A549 (cell line): ENCODE data around the gene POLA1. TPM values are rescaled to one million over a fixed set of nuclear protein-coding genes. Genes with fewer than 3 reads are reported as not detected.

Experiments used
- ATAC-seq, 2 experiments: fragments of 200-7000 bp in 1 of 2; fragments of >200 bp in 1 of 2; cut with Nextera tagmentation in 1 of 2; cut with Tn5 transposase in 1 of 2; 3 replicates each; pipeline versions ENCODE4 v1.8.0 to v1.9.1; 2018 to 2020; ENCODE audit warnings: mild to moderate bottlenecking in 1 of 2, moderate library complexity in 1 of 2
- CTCF ChIA-PET: fragments of 300-600 bp; sonication (Branson Sonifier 250); formaldehyde crosslinking; extraction: SDS; loops from one replicate; lab custom pipeline; 2021; ENCODE audit warnings: antibody characterized with exemption, inconsistent platforms; lab: Yijun Ruan, JAX
- POLR2A ChIA-PET: fragments of 350-600 bp; formaldehyde crosslinking; extraction: SDS; loops from one replicate; lab custom pipeline; 2021; ENCODE audit warnings: antibody characterized with exemption, inconsistent platforms; lab: Yijun Ruan, JAX
- DNase-seq, 2 experiments: peaks; one replicate each; pipeline versions ENCODE4 v3.0.0 to v3.0.0-alpha.2; 2011 to 2016; ENCODE audit warnings: low read depth in 1 of 2, low spot score in 1 of 2
- FAIRE-seq: peaks from 2 replicates; lab custom pipeline; 2011; peaks lifted over from hg19 to GRCh38; lab: Jason Lieb, UNC
- H3K27ac ChIP-seq, 2 experiments: fragments of >200 bp; sonication (Bioruptor Twin); formaldehyde crosslinking; 3 replicates each; pipeline ENCODE4 v1.5.1; 2016 to 2017
- H3K4me1 ChIP-seq: fragments of >200 bp; sonication (Bioruptor Twin); formaldehyde crosslinking; 3 replicates; pipeline ENCODE4 v1.6.1; 2016
- H3K4me2 ChIP-seq: fragments of >200 bp; sonication (Bioruptor Twin); formaldehyde crosslinking; 3 replicates; pipeline ENCODE4 v1.6.1; 2016
- H3K4me3 ChIP-seq: fragments of >200 bp; sonication (Bioruptor Twin); formaldehyde crosslinking; 3 replicates; pipeline ENCODE4 v1.5.1; 2016
- H3K9me3 ChIP-seq: fragments of >200 bp; sonication (Bioruptor Twin); formaldehyde crosslinking; 3 replicates; pipeline ENCODE4 v1.6.1; 2016
- CBX2 ChIP-seq: fragments of 200-600 bp; sonication (generic); IDR thresholded peaks from 2 replicates; pipeline ENCODE4 v1.6.1; 2016; ENCODE audit warnings: low read depth, mild to moderate bottlenecking, borderline replicate concordance
- CHD2 ChIP-seq: fragments of 150-350 bp; IDR thresholded peaks from 2 replicates; pipeline ENCODE4 v1.6.1; 2014; ENCODE audit warnings: low read length; ENCODE audit not compliant: partially characterized antibody
- CHD4 ChIP-seq: fragments of 200-600 bp; sonication (generic); IDR thresholded peaks from 2 replicates; pipeline ENCODE4 v1.6.1; 2016; ENCODE audit warnings: antibody characterized with exemption, mild to moderate bottlenecking, borderline replicate concordance
- EHMT2 ChIP-seq: fragments of 200-600 bp; sonication (generic); IDR thresholded peaks from 2 replicates; pipeline ENCODE4 v1.6.1; 2016; ENCODE audit warnings: antibody characterized with exemption, low read depth, mild to moderate bottlenecking, moderate library complexity
- ESRRA ChIP-seq: fragments of 150-350 bp; IDR thresholded peaks from 2 replicates; pipeline ENCODE4 v1.6.1; 2014; ENCODE audit warnings: mild to moderate bottlenecking, low read length, borderline replicate concordance
- FOSB ChIP-seq: fragments of 250-450 bp; sonication (Bioruptor Pico); IDR thresholded peaks from 2 replicates; pipeline ENCODE4 v1.5.0; 2020; ENCODE audit warnings: mild to moderate bottlenecking, moderate library complexity
- FOSL2 ChIP-seq, 2 experiments: fragments of 450-650 bp in 1 of 2; fragments of >200 bp in 1 of 2; sonication (Bioruptor Twin) in 1 of 2; formaldehyde crosslinking; IDR thresholded peaks; 2 replicates each; pipeline versions ENCODE4 v1.5.0 to v1.6.1; 2016 to 2020; ENCODE audit warnings: mild to moderate bottlenecking in 1 of 2, moderate library complexity in 1 of 2
- HEYL ChIP-seq: fragments of 250-450 bp; sonication (Bioruptor Pico); IDR thresholded peaks from 2 replicates; pipeline ENCODE4 v1.8.0; 2021; ENCODE audit warnings: mild to moderate bottlenecking, moderate library complexity
- HOXA7 ChIP-seq: fragments of 250-450 bp; sonication (Bioruptor Pico); IDR thresholded peaks from 2 replicates; pipeline ENCODE4 v1.5.0; 2020; ENCODE audit warnings: mild to moderate bottlenecking, moderate library complexity
- JUNB ChIP-seq: fragments of >200 bp; sonication (Bioruptor Twin); formaldehyde crosslinking; IDR thresholded peaks from 2 replicates; pipeline ENCODE4 v1.6.1; 2016
- KDM1A ChIP-seq: fragments of 200-600 bp; sonication (generic); IDR thresholded peaks from 2 replicates; pipeline ENCODE4 v1.6.1; 2016; ENCODE audit warnings: low read depth, mild to moderate bottlenecking
- KDM5A ChIP-seq: fragments of 200-600 bp; sonication (generic); IDR thresholded peaks from 2 replicates; pipeline ENCODE4 v1.6.1; 2016; ENCODE audit warnings: antibody characterized with exemption, mild to moderate bottlenecking
- MAX ChIP-seq: IDR thresholded peaks from 2 replicates; pipeline ENCODE4 v1.6.1; 2012
- MYC ChIP-seq: IDR thresholded peaks from 2 replicates; pipeline ENCODE4 v1.6.1; 2012; ENCODE audit warnings: mild to moderate bottlenecking, inconsistent platforms, low read length, improper control_type of control experiment, borderline replicate concordance
- NFE2L2 ChIP-seq: fragments of 150-350 bp; conservative IDR thresholded peaks from 2 replicates; pipeline ENCODE4 v1.6.1; 2014; ENCODE audit warnings: low read length
- NPAS2 ChIP-seq: fragments of 250-450 bp; sonication (Bioruptor Pico); IDR thresholded peaks from 2 replicates; pipeline ENCODE4 v1.8.0; 2022; ENCODE audit warnings: mild to moderate bottlenecking, moderate library complexity, borderline replicate concordance
- RAD21 ChIP-seq, 2 experiments: fragments of >200 bp in 1 of 2; sonication (Bioruptor Twin) in 1 of 2; formaldehyde crosslinking in 1 of 2; IDR thresholded peaks in 1 of 2; conservative IDR thresholded peaks in 1 of 2; 2 replicates in 1 of 2; 3 replicates in 1 of 2; pipeline ENCODE4 v1.6.1; 2012 to 2018; ENCODE audit warnings: inconsistent platforms in 1 of 2
- RFX5 ChIP-seq: fragments of 450-650 bp; IDR thresholded peaks from 2 replicates; pipeline ENCODE4 v1.7.1; 2014; ENCODE audit warnings: antibody characterized with exemption, mild to moderate bottlenecking, moderate library complexity
- SREBF2 ChIP-seq: fragments of 450-650 bp; IDR thresholded peaks from 2 replicates; pipeline ENCODE4 v1.6.1; 2014; ENCODE audit warnings: mild to moderate bottlenecking, moderate library complexity
- TP53 ChIP-seq: fragments of 250-450 bp; sonication (Bioruptor Pico); IDR thresholded peaks from 2 replicates; pipeline ENCODE4 v1.5.0; 2021; ENCODE audit warnings: mild to moderate bottlenecking, moderate library complexity
- ZFP36 ChIP-seq: fragments of 450-650 bp; IDR thresholded peaks from 2 replicates; pipeline ENCODE4 v1.6.1; 2014; ENCODE audit warnings: borderline replicate concordance; ENCODE audit not compliant: partially characterized antibody
- ZNF302 ChIP-seq: fragments of 250-450 bp; sonication (Bioruptor Pico); IDR thresholded peaks from 2 replicates; pipeline ENCODE4 v1.9.0; 2021; ENCODE audit warnings: inconsistent platforms, mild to moderate bottlenecking, moderate library complexity
- ZSCAN20 ChIP-seq: fragments of 250-450 bp; sonication (Bioruptor Pico); IDR thresholded peaks from 2 replicates; pipeline ENCODE4 v1.8.0; 2022; ENCODE audit warnings: mild to moderate bottlenecking, moderate library complexity
- WGBS: methylation state at CpG from one replicate; pipeline ENCODE4 v1.1.6; 2017; ENCODE audit errors: missing lambda C conversion rate; 5-methylcytosine and 5-hydroxymethylcytosine counted together
- polyA plus RNA-seq, 4 experiments: library from polyadenylated mRNA; depleted of rRNA in 3 of 4; stranded (reverse); fragments of >200 nt; fragmentation: RNase III in 1 of 4; extraction: RNeasy Plus Mini Kit Qiagen cat#74134 plus additional on column Dnase treatment in 1 of 4; gene quantifications; 2 replicates in 3 of 4; 3 replicates in 1 of 4; pipeline ENCODE4 v1.2.3, GENCODE V29; 2011 to 2017
- TF ChIP-seq, protein P1 (sequence below): fragments of 450-650 bp; IDR thresholded peaks from 2 replicates; pipeline ENCODE4 v1.6.1; 2014; ENCODE audit warnings: antibody characterized with exemption
- TF ChIP-seq, protein P2 (sequence below): fragments of 250-450 bp; sonication (Bioruptor Pico); IDR thresholded peaks from 2 replicates; pipeline ENCODE4 v1.5.0; 2021; ENCODE audit warnings: mild to moderate bottlenecking, moderate library complexity, borderline replicate concordance
- TF ChIP-seq, protein P3 (sequence below): fragments of >200 bp; sonication (Bioruptor Twin); formaldehyde crosslinking; IDR thresholded peaks from 2 replicates; pipeline ENCODE4 v1.6.1; 2016
- TF ChIP-seq, protein P4 (sequence below): IDR thresholded peaks from 2 replicates; pipeline ENCODE4 v1.6.1; 2012
- TF ChIP-seq, protein P5 (sequence below): fragments of >200 bp; sonication (Bioruptor Twin); formaldehyde crosslinking; IDR thresholded peaks from 3 replicates; pipeline ENCODE4 v1.6.1; 2016
- TF ChIP-seq, protein P6 (sequence below): fragments of 250-450 bp; sonication (Bioruptor Pico); IDR thresholded peaks from 2 replicates; pipeline ENCODE4 v1.5.0; 2020; ENCODE audit warnings: low read depth, mild to moderate bottlenecking, moderate library complexity
- TF ChIP-seq, protein P7 (sequence below): IDR thresholded peaks from 2 replicates; pipeline ENCODE4 v1.6.1; 2012; ENCODE audit warnings: low read depth, borderline replicate concordance

POLA1 gene
- polyA plus RNA-seq, 2 of the 4 experiments (the other 2 are of a cell fraction) = 8.8 to 17.5 TPM

DNA sequence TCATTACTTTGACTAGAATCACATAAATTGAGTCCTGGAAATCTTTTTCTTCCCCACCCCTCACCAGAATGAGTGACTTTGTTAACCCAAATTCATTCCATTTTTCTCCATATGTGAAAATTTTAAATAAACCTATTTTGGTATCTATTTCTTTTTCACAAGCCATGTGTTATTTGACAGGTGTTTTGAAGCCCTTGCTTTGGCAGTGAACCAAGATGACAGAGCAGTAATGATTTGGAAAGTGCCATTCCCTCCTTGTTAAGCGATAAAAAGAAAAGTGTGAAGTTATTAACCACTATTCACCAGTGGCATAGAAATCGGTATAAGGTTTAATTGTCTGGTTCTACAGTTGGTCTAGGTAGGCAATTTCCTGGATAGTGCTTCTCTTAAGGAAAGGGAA is 66.1 kb downstream of the POLA1 start:
- DNase-seq (no peak), FAIRE-seq (no peak), ATAC-seq (no peak)
- CTCF ChIA-PET = no interaction called here
- POLR2A ChIA-PET = no interaction called here
- H3K27ac ChIP-seq = no peak overlapping the region
- no peak overlapping the region for H3K4me3 ChIP-seq
- H3K4me1 ChIP-seq = no peaks in the 10 kb centered on the region
- H3K9me3 ChIP-seq = no peaks in the 10 kb centered on the region
- H3K4me2 ChIP-seq = no peak overlapping the region
- 93% methylated on average over 2 of the region's 2 CpGs for WGBS
- TF ChIP-seq TP53 (CRISPR knock-in tag) = no peak
- no peak for TF ChIP-seq NPAS2 (CRISPR knock-in tag)
- TF ChIP-seq, protein P1, sequence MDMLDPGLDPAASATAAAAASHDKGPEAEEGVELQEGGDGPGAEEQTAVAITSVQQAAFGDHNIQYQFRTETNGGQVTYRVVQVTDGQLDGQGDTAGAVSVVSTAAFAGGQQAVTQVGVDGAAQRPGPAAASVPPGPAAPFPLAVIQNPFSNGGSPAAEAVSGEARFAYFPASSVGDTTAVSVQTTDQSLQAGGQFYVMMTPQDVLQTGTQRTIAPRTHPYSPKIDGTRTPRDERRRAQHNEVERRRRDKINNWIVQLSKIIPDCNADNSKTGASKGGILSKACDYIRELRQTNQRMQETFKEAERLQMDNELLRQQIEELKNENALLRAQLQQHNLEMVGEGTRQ = no peak
- no peak for TF ChIP-seq ZNF302
- TF ChIP-seq ZSCAN20 = no peak
- no peak for TF ChIP-seq CBX2
- no peak for TF ChIP-seq MYC
- TF ChIP-seq, protein P2, sequence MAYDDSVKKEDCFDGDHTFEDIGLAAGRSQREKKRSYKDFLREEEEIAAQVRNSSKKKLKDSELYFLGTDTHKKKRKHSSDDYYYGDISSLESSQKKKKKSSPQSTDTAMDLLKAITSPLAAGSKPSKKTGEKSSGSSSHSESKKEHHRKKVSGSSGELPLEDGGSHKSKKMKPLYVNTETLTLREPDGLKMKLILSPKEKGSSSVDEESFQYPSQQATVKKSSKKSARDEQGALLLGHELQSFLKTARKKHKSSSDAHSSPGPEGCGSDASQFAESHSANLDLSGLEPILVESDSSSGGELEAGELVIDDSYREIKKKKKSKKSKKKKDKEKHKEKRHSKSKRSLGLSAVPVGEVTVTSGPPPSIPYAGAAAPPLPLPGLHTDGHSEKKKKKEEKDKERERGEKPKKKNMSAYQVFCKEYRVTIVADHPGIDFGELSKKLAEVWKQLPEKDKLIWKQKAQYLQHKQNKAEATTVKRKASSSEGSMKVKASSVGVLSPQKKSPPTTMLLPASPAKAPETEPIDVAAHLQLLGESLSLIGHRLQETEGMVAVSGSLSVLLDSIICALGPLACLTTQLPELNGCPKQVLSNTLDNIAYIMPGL (CRISPR knock-in tag) = no peak
- TF ChIP-seq MAX = no peak
- TF ChIP-seq KDM5A = no peak
- TF ChIP-seq, protein P3, sequence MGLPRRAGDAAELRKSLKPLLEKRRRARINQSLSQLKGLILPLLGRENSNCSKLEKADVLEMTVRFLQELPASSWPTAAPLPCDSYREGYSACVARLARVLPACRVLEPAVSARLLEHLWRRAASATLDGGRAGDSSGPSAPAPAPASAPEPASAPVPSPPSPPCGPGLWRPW = no peak
- TF ChIP-seq FOSB (CRISPR knock-in tag) = no peak
- no peak for TF ChIP-seq HEYL (CRISPR knock-in tag)
- no peak for TF ChIP-seq FOSL2 (IDR thresholded peaks at IDR 0.05)
- no peak for TF ChIP-seq FOSL2 (CRISPR knock-in tag; IDR thresholded peaks at IDR 0.05)
- TF ChIP-seq KDM1A = no peak
- no peak for TF ChIP-seq RAD21 (conservative IDR thresholded peaks at IDR 0.05 in 1 of 2, IDR thresholded peaks at IDR 0.05 in 1 of 2)
- TF ChIP-seq, protein P4, sequence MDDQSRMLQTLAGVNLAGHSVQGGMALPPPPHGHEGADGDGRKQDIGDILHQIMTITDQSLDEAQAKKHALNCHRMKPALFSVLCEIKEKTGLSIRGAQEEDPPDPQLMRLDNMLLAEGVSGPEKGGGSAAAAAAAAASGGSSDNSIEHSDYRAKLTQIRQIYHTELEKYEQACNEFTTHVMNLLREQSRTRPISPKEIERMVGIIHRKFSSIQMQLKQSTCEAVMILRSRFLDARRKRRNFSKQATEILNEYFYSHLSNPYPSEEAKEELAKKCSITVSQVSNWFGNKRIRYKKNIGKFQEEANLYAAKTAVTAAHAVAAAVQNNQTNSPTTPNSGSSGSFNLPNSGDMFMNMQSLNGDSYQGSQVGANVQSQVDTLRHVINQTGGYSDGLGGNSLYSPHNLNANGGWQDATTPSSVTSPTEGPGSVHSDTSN = no peak
- TF ChIP-seq CHD2 = no peak
- TF ChIP-seq CHD4 = no peak

DNA sequence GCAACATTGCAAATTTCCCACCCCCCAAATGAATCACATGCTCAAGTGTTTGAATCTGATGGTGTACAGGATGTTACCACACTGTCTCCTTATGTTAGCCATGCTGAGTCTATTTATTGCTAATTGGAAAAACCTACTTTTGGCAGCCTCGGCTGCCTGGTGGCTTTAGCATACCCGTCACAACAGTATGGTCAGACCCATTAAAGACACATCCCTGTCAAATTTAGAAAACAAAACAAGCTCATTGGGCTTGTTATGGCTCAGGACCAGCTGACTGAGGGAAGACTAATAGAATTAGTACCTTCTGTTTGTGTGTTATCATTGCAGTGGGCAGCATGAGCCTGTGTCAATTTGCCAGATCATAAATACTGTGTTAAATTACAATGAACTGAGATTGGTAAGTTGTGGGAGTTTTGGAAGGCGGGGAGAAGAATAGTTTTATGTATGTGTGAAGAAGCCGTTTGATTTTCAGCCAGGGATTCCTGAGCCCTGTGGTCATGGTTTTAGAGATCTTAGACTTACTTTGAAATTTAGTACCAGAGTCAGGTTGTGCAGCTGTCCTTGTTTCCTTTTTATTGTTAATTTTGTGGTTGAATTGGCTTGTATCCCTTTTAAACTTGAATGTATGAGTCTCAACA is 66.8 kb downstream of the POLA1 start:
- Histone ChIP-seq H3K4me2 (no peak overlapping the region), H3K9me3 (no peaks in the 10 kb centered on the region), H3K4me1 (no peaks in the 10 kb centered on the region), H3K4me3 (no peak overlapping the region), H3K27ac (no peak overlapping the region)
- ATAC-seq (no peak), FAIRE-seq (peak; percentile 63), DNase-seq (no peak)
- ChIA-PET POLR2A (no interaction called here), CTCF (no interaction called here)
- WGBS = 92% methylated on average over 4 of the region's 4 CpGs
- TF ChIP-seq, protein P5, sequence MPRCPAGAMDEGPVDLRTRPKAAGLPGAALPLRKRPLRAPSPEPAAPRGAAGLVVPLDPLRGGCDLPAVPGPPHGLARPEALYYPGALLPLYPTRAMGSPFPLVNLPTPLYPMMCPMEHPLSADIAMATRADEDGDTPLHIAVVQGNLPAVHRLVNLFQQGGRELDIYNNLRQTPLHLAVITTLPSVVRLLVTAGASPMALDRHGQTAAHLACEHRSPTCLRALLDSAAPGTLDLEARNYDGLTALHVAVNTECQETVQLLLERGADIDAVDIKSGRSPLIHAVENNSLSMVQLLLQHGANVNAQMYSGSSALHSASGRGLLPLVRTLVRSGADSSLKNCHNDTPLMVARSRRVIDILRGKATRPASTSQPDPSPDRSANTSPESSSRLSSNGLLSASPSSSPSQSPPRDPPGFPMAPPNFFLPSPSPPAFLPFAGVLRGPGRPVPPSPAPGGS = no peak
- TF ChIP-seq ZFP36 = no peak
- TF ChIP-seq, protein P6, sequence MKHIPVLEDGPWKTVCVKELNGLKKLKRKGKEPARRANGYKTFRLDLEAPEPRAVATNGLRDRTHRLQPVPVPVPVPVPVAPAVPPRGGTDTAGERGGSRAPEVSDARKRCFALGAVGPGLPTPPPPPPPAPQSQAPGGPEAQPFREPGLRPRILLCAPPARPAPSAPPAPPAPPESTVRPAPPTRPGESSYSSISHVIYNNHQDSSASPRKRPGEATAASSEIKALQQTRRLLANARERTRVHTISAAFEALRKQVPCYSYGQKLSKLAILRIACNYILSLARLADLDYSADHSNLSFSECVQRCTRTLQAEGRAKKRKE (CRISPR knock-in tag) = no peak
- no peak for TF ChIP-seq RFX5
- no peak for TF ChIP-seq SREBF2
- TF ChIP-seq NPAS2 (CRISPR knock-in tag) = no peak
- TF ChIP-seq CHD4 = no peak
- TF ChIP-seq MAX = no peak
- TF ChIP-seq NFE2L2 = no peak
- TF ChIP-seq ESRRA = no peak
- TF ChIP-seq, protein P7, sequence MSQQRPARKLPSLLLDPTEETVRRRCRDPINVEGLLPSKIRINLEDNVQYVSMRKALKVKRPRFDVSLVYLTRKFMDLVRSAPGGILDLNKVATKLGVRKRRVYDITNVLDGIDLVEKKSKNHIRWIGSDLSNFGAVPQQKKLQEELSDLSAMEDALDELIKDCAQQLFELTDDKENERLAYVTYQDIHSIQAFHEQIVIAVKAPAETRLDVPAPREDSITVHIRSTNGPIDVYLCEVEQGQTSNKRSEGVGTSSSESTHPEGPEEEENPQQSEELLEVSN = no peak
- TF ChIP-seq HOXA7 (CRISPR knock-in tag) = no peak
- no peak for TF ChIP-seq JUNB
- TF ChIP-seq EHMT2 = no peak
